Measurements from ENCODE around the gene IDE. TPM values are rescaled to one million over a fixed set of nuclear protein-coding genes. Genes with fewer than 3 reads are reported as not detected.

The IDE gene
- total and polyA plus RNA-seq, 2 of the 13 experiments (the other 11 are each of a cell fraction or from before 2014, with no cell fraction given): 16.1 to 52.1 TPM

DNA sequence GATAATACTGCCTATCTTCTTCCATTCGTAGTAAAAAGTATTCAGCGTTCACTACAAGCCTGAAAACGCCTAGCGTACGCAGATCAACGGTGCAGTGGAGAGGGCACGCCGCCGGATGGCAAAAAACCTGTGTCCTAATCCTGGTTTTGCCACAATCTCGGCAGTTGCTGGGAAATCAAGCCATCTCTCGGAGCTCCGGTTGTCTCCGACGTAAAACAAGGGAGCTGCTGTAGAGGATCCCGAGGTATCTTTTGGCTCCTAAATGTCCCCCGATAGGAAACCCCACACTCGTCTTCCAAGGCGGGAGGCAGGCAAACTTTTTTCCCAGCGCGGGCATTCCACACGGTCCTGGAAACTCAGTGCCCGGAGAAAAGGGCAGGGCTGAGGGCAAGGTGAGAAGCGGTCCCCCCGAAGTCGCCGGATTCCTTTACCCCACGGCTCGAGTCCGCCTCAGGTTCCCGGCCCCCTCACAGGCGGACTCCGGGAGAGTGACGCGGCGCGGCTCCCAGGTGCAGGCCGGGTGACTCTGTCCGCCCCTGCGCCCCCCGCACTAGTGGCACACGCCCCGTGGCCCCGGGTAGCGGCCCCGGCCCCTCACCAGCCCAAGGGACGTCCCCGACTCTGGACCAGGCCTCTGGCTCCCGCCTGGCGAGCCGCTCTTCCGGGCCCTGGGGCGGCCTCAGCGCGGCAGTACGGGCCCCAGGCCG lies 649 bp downstream of the IDE start (continued):
- TF ChIP-seq, protein P1, sequence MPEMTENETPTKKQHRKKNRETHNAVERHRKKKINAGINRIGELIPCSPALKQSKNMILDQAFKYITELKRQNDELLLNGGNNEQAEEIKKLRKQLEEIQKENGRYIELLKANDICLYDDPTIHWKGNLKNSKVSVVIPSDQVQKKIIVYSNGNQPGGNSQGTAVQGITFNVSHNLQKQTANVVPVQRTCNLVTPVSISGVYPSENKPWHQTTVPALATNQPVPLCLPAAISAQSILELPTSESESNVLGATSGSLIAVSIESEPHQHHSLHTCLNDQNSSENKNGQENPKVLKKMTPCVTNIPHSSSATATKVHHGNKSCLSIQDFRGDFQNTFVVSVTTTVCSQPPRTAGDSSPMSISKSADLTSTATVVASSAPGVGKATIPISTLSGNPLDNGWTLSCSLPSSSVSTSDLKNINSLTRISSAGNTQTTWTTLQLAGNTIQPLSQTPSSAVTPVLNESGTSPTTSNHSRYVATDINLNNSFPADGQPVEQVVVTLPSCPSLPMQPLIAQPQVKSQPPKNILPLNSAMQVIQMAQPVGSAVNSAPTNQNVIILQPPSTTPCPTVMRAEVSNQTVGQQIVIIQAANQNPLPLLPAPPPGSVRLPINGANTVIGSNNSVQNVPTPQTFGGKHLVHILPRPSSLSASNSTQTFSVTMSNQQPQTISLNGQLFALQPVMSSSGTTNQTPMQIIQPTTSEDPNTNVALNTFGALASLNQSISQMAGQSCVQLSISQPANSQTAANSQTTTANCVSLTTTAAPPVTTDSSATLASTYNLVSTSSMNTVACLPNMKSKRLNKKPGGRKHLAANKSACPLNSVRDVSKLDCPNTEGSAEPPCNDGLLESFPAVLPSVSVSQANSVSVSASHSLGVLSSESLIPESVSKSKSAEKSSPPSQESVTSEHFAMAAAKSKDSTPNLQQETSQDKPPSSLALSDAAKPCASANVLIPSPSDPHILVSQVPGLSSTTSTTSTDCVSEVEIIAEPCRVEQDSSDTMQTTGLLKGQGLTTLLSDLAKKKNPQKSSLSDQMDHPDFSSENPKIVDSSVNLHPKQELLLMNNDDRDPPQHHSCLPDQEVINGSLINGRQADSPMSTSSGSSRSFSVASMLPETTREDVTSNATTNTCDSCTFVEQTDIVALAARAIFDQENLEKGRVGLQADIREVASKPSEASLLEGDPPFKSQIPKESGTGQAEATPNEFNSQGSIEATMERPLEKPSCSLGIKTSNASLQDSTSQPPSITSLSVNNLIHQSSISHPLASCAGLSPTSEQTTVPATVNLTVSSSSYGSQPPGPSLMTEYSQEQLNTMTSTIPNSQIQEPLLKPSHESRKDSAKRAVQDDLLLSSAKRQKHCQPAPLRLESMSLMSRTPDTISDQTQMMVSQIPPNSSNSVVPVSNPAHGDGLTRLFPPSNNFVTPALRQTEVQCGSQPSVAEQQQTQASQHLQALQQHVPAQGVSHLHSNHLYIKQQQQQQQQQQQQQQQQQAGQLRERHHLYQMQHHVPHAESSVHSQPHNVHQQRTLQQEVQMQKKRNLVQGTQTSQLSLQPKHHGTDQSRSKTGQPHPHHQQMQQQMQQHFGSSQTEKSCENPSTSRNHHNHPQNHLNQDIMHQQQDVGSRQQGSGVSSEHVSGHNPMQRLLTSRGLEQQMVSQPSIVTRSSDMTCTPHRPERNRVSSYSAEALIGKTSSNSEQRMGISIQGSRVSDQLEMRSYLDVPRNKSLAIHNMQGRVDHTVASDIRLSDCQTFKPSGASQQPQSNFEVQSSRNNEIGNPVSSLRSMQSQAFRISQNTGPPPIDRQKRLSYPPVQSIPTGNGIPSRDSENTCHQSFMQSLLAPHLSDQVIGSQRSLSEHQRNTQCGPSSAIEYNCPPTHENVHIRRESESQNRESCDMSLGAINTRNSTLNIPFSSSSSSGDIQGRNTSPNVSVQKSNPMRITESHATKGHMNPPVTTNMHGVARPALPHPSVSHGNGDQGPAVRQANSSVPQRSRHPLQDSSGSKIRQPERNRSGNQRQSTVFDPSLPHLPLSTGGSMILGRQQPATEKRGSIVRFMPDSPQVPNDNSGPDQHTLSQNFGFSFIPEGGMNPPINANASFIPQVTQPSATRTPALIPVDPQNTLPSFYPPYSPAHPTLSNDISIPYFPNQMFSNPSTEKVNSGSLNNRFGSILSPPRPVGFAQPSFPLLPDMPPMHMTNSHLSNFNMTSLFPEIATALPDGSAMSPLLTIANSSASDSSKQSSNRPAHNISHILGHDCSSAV (CRISPR knock-in tag; IDR thresholded peaks at IDR 0.05; ENCODE audit: borderline replicate concordance): no peak
- TF ChIP-seq SNRNP70 (IDR thresholded peaks at IDR 0.05; ENCODE audit: low read depth, low read length): no peak
- TF ChIP-seq CEBPB (IDR thresholded peaks at IDR 0.05; ENCODE audit: borderline replicate concordance, low read depth, low read length): no peak
- TF ChIP-seq, protein P2, sequence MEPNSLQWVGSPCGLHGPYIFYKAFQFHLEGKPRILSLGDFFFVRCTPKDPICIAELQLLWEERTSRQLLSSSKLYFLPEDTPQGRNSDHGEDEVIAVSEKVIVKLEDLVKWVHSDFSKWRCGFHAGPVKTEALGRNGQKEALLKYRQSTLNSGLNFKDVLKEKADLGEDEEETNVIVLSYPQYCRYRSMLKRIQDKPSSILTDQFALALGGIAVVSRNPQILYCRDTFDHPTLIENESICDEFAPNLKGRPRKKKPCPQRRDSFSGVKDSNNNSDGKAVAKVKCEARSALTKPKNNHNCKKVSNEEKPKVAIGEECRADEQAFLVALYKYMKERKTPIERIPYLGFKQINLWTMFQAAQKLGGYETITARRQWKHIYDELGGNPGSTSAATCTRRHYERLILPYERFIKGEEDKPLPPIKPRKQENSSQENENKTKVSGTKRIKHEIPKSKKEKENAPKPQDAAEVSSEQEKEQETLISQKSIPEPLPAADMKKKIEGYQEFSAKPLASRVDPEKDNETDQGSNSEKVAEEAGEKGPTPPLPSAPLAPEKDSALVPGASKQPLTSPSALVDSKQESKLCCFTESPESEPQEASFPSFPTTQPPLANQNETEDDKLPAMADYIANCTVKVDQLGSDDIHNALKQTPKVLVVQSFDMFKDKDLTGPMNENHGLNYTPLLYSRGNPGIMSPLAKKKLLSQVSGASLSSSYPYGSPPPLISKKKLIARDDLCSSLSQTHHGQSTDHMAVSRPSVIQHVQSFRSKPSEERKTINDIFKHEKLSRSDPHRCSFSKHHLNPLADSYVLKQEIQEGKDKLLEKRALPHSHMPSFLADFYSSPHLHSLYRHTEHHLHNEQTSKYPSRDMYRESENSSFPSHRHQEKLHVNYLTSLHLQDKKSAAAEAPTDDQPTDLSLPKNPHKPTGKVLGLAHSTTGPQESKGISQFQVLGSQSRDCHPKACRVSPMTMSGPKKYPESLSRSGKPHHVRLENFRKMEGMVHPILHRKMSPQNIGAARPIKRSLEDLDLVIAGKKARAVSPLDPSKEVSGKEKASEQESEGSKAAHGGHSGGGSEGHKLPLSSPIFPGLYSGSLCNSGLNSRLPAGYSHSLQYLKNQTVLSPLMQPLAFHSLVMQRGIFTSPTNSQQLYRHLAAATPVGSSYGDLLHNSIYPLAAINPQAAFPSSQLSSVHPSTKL (CRISPR knock-in tag; IDR thresholded peaks at IDR 0.05): no peak
- TF ChIP-seq AGO1 (IDR thresholded peaks at IDR 0.05; ENCODE audit: low read depth, low read length, poor library complexity, severe bottlenecking): no peak
- no peak for TF ChIP-seq ZNF839 (CRISPR knock-in tag; IDR thresholded peaks at IDR 0.05; ENCODE audit: borderline replicate concordance)
- TF ChIP-seq KDM1A (CRISPR knock-in tag; IDR thresholded peaks at IDR 0.05): no peak
- TF ChIP-seq ZNF782 (CRISPR knock-in tag; IDR thresholded peaks at IDR 0.05; ENCODE audit: borderline replicate concordance): no peak; the same call in 1 of the 2 replicates
- TF ChIP-seq GATAD2A (CRISPR knock-in tag; IDR thresholded peaks at IDR 0.05): no peak
- no peak for TF ChIP-seq ZNF616 (CRISPR knock-in tag; IDR thresholded peaks at IDR 0.05; ENCODE audit: low read depth)
- no peak for TF ChIP-seq SP2 (CRISPR knock-in tag; IDR thresholded peaks at IDR 0.05)
- TF ChIP-seq CREB1 (IDR thresholded peaks at IDR 0.05): no peak
- TF ChIP-seq CREB1 (CRISPR knock-in tag; IDR thresholded peaks at IDR 0.05): no peak
- 0 out of 2 replicates have a peak, but pooled peaks have one; percentile 66 for TF ChIP-seq ZNF543 (CRISPR knock-in tag; IDR thresholded peaks at IDR 0.05)
- TF ChIP-seq, protein P3, sequence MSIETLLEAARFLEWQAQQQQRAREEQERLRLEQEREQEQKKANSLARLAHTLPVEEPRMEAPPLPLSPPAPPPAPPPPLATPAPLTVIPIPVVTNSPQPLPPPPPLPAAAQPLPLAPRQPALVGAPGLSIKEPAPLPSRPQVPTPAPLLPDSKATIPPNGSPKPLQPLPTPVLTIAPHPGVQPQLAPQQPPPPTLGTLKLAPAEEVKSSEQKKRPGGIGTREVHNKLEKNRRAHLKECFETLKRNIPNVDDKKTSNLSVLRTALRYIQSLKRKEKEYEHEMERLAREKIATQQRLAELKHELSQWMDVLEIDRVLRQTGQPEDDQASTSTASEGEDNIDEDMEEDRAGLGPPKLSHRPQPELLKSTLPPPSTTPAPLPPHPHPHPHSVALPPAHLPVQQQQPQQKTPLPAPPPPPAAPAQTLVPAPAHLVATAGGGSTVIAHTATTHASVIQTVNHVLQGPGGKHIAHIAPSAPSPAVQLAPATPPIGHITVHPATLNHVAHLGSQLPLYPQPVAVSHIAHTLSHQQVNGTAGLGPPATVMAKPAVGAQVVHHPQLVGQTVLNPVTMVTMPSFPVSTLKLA (IDR thresholded peaks at IDR 0.05): no peak
- TF ChIP-seq MED1 (CRISPR knock-in tag; IDR thresholded peaks at IDR 0.05): peak; percentile 6; the same call in 1 of the 2 replicates

Data from HepG2 (cell line).